Measurements from ENCODE around the gene PDSS2. TPM values are rescaled to one million over a fixed set of nuclear protein-coding genes. Genes with fewer than 3 reads are reported as not detected.

PDSS2 gene
- total RNA-seq, 1 donor from 2014 or later = 13.4 TPM

DNA sequence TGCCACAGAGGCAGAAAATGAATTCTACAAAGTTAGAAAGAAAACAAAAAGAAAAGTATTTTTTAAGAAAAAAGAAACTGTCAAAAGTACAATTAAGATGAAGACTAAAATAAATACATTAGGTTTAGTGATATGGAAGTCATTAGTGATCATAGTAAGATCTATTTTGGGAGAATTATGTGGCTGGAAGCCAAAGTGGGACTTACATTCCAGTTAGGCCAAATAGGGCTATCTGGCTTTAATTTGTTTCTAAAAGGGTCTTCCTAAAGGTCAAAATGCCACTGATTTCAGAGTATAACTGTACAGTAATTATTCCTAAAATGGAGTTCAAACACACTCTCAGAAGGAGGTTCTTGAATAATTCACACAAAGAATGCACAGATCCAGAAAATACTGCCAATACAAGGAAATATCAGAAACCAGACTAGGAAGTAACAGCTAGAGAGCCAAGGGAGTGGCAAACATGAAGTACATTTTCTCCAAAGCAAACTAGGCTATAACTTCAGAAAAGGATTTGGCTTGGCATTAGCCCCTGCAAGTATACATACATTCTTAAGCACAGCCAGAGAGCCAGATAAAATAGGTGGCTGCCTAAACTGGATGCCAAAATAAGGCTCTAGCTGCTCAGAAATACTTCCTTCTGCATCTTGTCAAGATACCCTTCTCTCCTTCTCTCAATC is 45.3 kb downstream of the PDSS2 start:
- TF ChIP-seq, protein P1, sequence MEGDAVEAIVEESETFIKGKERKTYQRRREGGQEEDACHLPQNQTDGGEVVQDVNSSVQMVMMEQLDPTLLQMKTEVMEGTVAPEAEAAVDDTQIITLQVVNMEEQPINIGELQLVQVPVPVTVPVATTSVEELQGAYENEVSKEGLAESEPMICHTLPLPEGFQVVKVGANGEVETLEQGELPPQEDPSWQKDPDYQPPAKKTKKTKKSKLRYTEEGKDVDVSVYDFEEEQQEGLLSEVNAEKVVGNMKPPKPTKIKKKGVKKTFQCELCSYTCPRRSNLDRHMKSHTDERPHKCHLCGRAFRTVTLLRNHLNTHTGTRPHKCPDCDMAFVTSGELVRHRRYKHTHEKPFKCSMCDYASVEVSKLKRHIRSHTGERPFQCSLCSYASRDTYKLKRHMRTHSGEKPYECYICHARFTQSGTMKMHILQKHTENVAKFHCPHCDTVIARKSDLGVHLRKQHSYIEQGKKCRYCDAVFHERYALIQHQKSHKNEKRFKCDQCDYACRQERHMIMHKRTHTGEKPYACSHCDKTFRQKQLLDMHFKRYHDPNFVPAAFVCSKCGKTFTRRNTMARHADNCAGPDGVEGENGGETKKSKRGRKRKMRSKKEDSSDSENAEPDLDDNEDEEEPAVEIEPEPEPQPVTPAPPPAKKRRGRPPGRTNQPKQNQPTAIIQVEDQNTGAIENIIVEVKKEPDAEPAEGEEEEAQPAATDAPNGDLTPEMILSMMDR (IDR thresholded peaks at IDR 0.05; ENCODE audit: insufficient read depth, low read length, poor library complexity, severe bottlenecking) = no peak
- H3K4me3 ChIP-seq (ENCODE audit: low read depth, low read length) = no peak overlapping the region
- DNase-seq (ENCODE audit: low read depth) = no peak
- H3K27me3 ChIP-seq (ENCODE audit: control insufficient read depth, insufficient read depth, low read length) = no peaks in the 10 kb centered on the region
- no peaks in the 10 kb centered on the region for H3K36me3 ChIP-seq (ENCODE audit: control insufficient read depth, insufficient read depth, low read length)

DNA sequence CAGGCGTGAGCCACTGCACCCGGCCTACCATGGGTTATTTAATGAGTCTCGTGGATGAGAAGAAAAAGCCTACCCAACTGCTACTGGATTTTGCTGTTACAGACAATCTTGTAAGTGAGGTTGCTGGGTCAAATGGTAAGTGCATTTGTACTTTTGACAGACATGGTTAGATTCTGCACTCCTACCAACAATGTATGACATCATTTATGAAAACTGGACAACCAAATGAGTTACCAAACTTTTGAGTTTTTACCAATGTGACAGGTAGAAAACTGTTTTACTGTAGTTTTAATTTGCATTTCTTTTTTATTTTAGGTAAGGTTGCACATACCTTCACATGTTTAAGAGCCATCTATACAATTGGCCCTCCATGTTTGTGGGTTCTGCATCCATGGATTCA is 48.2 kb downstream of the PDSS2 start:
- no peak for DNase-seq (ENCODE audit: low read depth)
- TF ChIP-seq, protein P1 (IDR thresholded peaks at IDR 0.05; ENCODE audit: insufficient read depth, low read length, poor library complexity, severe bottlenecking) = no peak
- no peak overlapping the region for H3K4me3 ChIP-seq (ENCODE audit: low read depth, low read length)
- no peaks in the 10 kb centered on the region for H3K27me3 ChIP-seq (ENCODE audit: control insufficient read depth, insufficient read depth, low read length)
- H3K36me3 ChIP-seq (ENCODE audit: control insufficient read depth, insufficient read depth, low read length) = no peaks in the 10 kb centered on the region

DNA sequence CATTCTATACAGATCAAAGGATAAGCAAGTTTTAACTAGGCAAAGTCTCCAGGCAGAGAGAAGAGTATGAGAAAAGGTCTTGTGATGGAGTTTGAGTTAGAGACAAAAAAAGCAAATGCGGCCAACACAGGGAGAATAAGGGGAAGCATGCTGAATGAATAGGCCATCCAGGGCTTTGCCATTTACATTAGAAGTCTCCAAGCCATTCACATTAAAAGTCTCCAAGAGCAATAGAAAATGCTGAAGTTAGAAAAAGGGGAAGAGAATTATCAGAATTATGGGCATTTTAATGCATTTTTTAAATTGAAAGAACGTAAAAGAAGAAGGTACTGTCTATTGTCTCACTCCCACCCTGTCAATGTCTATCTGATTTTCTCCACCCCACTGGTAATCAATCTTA is 49.4 kb downstream of the PDSS2 start:
- Histone ChIP-seq H3K27me3 (ENCODE audit: control insufficient read depth, insufficient read depth, low read length) (no peaks in the 10 kb centered on the region), H3K36me3 (ENCODE audit: control insufficient read depth, insufficient read depth, low read length) (no peaks in the 10 kb centered on the region), H3K4me3 (ENCODE audit: low read depth, low read length) (no peak overlapping the region)
- DNase-seq (ENCODE audit: low read depth) = no peak
- TF ChIP-seq, protein P1 (IDR thresholded peaks at IDR 0.05; ENCODE audit: insufficient read depth, low read length, poor library complexity, severe bottlenecking) = no peak

DNA sequence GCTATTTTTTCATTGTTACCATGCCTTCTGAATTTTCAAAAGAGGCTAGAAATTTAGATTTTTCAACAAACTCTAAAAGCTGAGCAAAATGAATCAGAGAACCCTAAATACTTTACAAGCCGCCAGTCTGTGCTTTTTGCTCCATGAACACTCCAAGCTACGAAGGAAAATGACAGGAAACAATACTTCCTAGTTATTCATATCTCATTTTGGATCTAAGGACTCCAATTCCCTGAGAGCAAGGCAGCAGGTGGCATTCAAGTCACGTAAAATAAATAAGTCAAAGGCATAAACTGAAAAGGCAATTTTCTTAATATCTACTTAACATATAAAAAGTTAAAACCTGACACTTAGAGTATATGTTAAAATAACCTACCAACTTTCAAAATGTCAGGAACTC is 50.6 kb downstream of the PDSS2 start:
- no peak for DNase-seq (ENCODE audit: low read depth)
- Histone ChIP-seq H3K27me3 (ENCODE audit: control insufficient read depth, insufficient read depth, low read length) (no peaks in the 10 kb centered on the region), H3K36me3 (ENCODE audit: control insufficient read depth, insufficient read depth, low read length) (no peaks in the 10 kb centered on the region), H3K4me3 (ENCODE audit: low read depth, low read length) (no peak overlapping the region)
- TF ChIP-seq, protein P1 (IDR thresholded peaks at IDR 0.05; ENCODE audit: insufficient read depth, low read length, poor library complexity, severe bottlenecking) = no peak

DNA sequence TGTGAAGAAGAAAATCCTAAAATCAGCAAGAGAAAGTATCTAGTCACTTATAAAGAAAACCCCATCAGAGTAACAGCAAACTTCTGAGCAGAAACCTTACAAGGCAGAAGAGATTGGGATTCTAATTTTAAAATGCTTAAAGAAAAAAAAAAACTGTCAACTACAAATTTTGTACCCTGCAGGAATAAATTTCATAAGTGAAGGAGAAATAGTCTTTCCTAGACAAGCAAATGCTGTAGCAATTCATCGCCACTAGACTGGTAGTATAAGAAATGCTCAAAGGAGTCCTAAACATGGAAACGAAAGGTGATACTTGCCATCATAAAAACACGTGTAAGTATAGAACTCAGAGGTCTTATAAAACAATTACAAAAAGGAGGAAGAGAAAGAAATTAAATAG is 54.4 kb downstream of the PDSS2 start:
- DNase-seq (ENCODE audit: low read depth) = no peak
- TF ChIP-seq, protein P1 (IDR thresholded peaks at IDR 0.05; ENCODE audit: insufficient read depth, low read length, poor library complexity, severe bottlenecking) = no peak
- H3K4me3 ChIP-seq (ENCODE audit: low read depth, low read length) = no peak overlapping the region
- no peaks in the 10 kb centered on the region for H3K27me3 ChIP-seq (ENCODE audit: control insufficient read depth, insufficient read depth, low read length)
- H3K36me3 ChIP-seq (ENCODE audit: control insufficient read depth, insufficient read depth, low read length) = no peaks in the 10 kb centered on the region

DNA sequence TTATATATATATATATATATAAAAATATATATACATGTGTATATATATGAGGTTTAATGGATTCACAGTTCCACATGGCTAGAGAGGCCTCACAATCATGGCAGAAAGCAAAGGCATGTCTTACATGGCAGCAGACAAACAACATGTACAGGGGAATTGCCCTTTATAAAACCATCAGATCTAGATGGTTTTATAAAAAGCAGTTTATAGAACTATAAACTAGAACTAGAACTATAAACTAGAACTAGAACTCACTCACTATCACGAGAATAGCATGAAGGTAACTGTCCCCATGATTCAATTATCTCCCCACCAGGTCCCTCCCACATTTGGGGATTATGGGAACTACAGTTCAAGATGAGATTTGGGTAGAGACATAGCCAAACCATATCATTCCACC is 56.8 kb downstream of the PDSS2 start:
- Histone ChIP-seq H3K36me3 (ENCODE audit: control insufficient read depth, insufficient read depth, low read length) (no peaks in the 10 kb centered on the region), H3K27me3 (ENCODE audit: control insufficient read depth, insufficient read depth, low read length) (no peaks in the 10 kb centered on the region), H3K4me3 (ENCODE audit: low read depth, low read length) (no peak overlapping the region)
- TF ChIP-seq, protein P1 (IDR thresholded peaks at IDR 0.05; ENCODE audit: insufficient read depth, low read length, poor library complexity, severe bottlenecking) = no peak
- DNase-seq (ENCODE audit: low read depth) = no peak
